AG04450 (cell line): ENCODE data around the gene PPRC1. TPM values are rescaled to one million over a fixed set of nuclear protein-coding genes. Genes with fewer than 3 reads are reported as not detected.

Experiments used
- CTCF ChIA-PET: fragments of 300-600, 350-600 bp; formaldehyde crosslinking; extraction: SDS; loops from one replicate; lab custom pipeline; 2022; ENCODE audit warnings: antibody characterized with exemption, inconsistent platforms; lab: Charles Lee
- POLR2A ChIA-PET: fragments of 350-600 bp; formaldehyde crosslinking; extraction: SDS; loops from one replicate; lab custom pipeline; 2021; ENCODE audit warnings: antibody characterized with exemption, inconsistent platforms; lab: Yijun Ruan, JAX
- DNase-seq: peaks from one replicate; pipeline ENCODE4 v3.0.0-alpha.2; 2011; ENCODE audit warnings: low read depth, low spot score
- H3K27ac ChIP-seq: one replicate; pipeline ENCODE4 v1.5.1; 2012; ENCODE audit warnings: low read depth, low read length, control low read depth
- H3K27me3 ChIP-seq: one replicate; pipeline ENCODE4 v1.6.0; 2012; ENCODE audit warnings: low read length; ENCODE audit not compliant: control insufficient read depth, insufficient read depth
- H3K4me3 ChIP-seq: 2 replicates; pipeline ENCODE4 v1.5.1; 2011; ENCODE audit warnings: mild to moderate bottlenecking, low read depth, low read length, control low read depth
- H3K9me3 ChIP-seq: 2 replicates; pipeline ENCODE4 v1.5.1; 2012; ENCODE audit warnings: low read length; ENCODE audit not compliant: control insufficient read depth, insufficient read depth
- CTCF ChIP-seq: IDR thresholded peaks from 2 replicates; pipeline ENCODE4 v1.5.1; 2011; ENCODE audit warnings: low read depth, low read length, control low read depth, inconsistent platforms
- polyA plus RNA-seq: library from polyadenylated mRNA; depleted of rRNA; stranded (reverse); fragments of >200 nt; gene quantifications from 2 replicates; pipeline ENCODE4 v1.2.3, GENCODE V29; 2011

Gene PPRC1
- polyA plus RNA-seq, 1 experiment, result 14.1 TPM

DNA sequence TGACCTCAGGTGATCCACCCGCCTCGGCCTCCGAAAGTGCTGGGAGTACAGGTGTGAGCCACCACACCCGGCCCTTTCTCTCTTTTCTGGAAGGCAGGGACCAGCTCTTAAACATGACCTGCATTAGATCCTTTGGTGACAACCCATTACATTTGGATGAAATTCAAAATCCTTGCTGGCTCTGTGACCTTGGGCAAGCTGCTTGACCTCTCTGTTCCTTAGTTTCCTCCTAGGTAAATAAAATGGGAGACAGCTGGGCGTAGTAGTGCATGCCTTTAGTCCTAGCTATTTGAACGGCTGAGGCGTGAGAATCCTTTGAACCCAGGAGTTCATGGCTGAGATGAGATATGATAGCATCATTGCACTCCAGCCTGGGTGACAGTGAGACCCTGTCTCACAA, 36.4 kb upstream of the PPRC1 start:
- no peak overlapping the region for H3K27ac ChIP-seq
- CTCF ChIA-PET, result interaction anchor here (1.0 to 2.5 kb wide), 2 partner anchors 24 to 256 kb away, joined by 3 to 9 read pairs; no protein-coding TSS in a partner anchor
- no peak for TF ChIP-seq CTCF
- no peaks in the 10 kb centered on the region for H3K27me3 ChIP-seq
- H3K4me3 ChIP-seq, result no peak overlapping the region
- H3K9me3 ChIP-seq, result no peaks in the 10 kb centered on the region
- no peak for DNase-seq
- POLR2A ChIA-PET, result no interaction called here

DNA sequence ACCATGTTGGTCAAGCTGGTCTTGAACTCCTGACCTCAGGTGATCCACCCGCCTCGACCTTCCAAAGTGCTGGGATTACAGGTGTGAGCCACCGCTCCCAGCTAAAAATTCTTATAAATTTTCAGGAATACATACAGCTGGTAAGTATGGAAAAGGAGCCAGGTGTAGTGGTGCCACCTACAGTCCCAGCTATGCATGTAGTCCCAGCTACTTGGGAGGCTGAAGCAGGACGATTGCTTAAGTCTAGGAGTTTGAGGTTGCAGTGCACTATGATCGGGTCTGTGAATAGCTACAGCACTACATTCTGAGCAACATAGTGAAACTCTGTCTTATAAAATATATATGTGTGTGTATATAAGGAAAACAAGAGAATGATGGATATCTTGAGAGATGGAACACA, 31.7 kb upstream of the PPRC1 start:
- Histone ChIP-seq H3K27ac (no peak overlapping the region), H3K27me3 (no peaks in the 10 kb centered on the region), H3K9me3 (no peaks in the 10 kb centered on the region), H3K4me3 (no peak overlapping the region)
- DNase-seq, result no peak
- TF ChIP-seq CTCF, result no peak
- POLR2A ChIA-PET, result no interaction called here
- CTCF ChIA-PET, result interaction anchor here (0.6 to 3.2 kb wide), 3 partner anchors 11 to 28 kb away, joined by 3 to 12 read pairs (median 6); no protein-coding TSS in a partner anchor

- Histone ChIP-seq H3K27ac (no peak overlapping the region), H3K27me3 (no peaks in the 10 kb centered on the region), H3K4me3 (no peak overlapping the region), H3K9me3 (no peaks in the 10 kb centered on the region)
- ChIA-PET POLR2A (interaction anchor here (0.5 to 1.6 kb wide), 2 partner anchors 12 to 18 kb away, joined by 3 to 14 read pairs; no protein-coding TSS in a partner anchor), CTCF (interaction anchor here (0.5 to 3.2 kb wide), 3 partner anchors 10 to 29 kb away, joined by 3 to 12 read pairs (median 5); no protein-coding TSS in a partner anchor)
- no peak for DNase-seq
- no peak for TF ChIP-seq CTCF
Measured at GRCh38 chr10:102102421-102102820, 30.4 kb upstream of the PPRC1 start.

DNA sequence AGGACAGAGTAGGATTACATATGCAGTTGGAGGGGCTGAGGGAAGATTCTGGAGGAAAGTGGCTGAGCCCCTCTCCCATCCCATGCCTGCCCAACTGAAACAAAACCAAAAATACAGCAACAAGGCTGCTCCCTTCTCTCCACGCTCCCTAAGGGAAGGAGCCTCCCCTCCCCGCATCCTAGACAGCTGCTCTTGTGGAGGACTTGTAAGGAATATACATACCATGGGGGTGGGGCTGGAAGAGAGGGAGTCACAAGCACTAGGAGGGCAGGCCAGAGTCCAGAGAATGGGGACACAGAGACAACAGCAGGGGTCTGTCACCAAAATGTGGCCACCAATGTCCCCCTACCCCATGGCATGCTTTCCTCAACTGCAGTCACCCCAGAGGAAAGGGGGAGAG, 25.8 kb upstream of the PPRC1 start:
- POLR2A ChIA-PET, result interaction anchor here (0.5 to 0.7 kb wide), 3 partner anchors 8 to 42 kb away, joined by 3 to 4 read pairs (median 3); no protein-coding TSS in a partner anchor
- H3K9me3 ChIP-seq, result no peaks in the 10 kb centered on the region
- CTCF ChIA-PET, result interaction anchor here (2.8 kb wide), 1 partner anchor 34 kb away, joined by 9 read pairs; no protein-coding TSS in a partner anchor
- no peak for TF ChIP-seq CTCF
- H3K4me3 ChIP-seq, result no peak overlapping the region
- H3K27ac ChIP-seq, result peak overlapping the region; percentile 31
- H3K27me3 ChIP-seq, result no peaks in the 10 kb centered on the region
- no peak for DNase-seq
